ENCODE data around the gene ADGRG6.
A peak's percentile ranks its signal among the peaks of the same experiment; 100 is the strongest.

The ADGRG6 gene

GRCh38 chr6:142459271-142459670, 157.5 kb downstream of the ADGRG6 start:
- no peak for TF ChIP-seq CTCF (IDR thresholded peaks at IDR 0.05; ENCODE audit: insufficient read depth, low read length, poor library complexity, severe bottlenecking)
- Histone ChIP-seq H3K4me3 (replicated peaks; ENCODE audit: low read depth, low read length) (no peak overlapping the region), H3K36me3 (ENCODE audit: control insufficient read depth, insufficient read depth, low read length) (no peaks in the 10 kb centered on the region), H3K27me3 (replicated peaks; ENCODE audit: control insufficient read depth, insufficient read depth, low read length) (no peaks in the 10 kb centered on the region)
- DNase-seq (ENCODE audit: extremely low read depth, insufficient read length), result no peak

- no peaks in the 10 kb centered on the region for H3K36me3 ChIP-seq (ENCODE audit: control insufficient read depth, insufficient read depth, low read length)
- TF ChIP-seq CTCF (IDR thresholded peaks at IDR 0.05; ENCODE audit: insufficient read depth, low read length, poor library complexity, severe bottlenecking), result peak; percentile 12
- H3K27me3 ChIP-seq (replicated peaks; ENCODE audit: control insufficient read depth, insufficient read depth, low read length), result no peaks in the 10 kb centered on the region
- no peak overlapping the region for H3K4me3 ChIP-seq (replicated peaks; ENCODE audit: low read depth, low read length)
- no peak for DNase-seq (ENCODE audit: extremely low read depth, insufficient read length)
Observed at GRCh38 chr6:142462260-142462659, 160.5 kb downstream of the ADGRG6 start.

GRCh38 chr6:142463988-142464387, 162.2 kb downstream of the ADGRG6 start:
- DNase-seq (ENCODE audit: extremely low read depth, insufficient read length), result no peak
- no peaks in the 10 kb centered on the region for H3K27me3 ChIP-seq (replicated peaks; ENCODE audit: control insufficient read depth, insufficient read depth, low read length)
- H3K36me3 ChIP-seq (ENCODE audit: control insufficient read depth, insufficient read depth, low read length), result no peaks in the 10 kb centered on the region
- no peak overlapping the region for H3K4me3 ChIP-seq (replicated peaks; ENCODE audit: low read depth, low read length)
- TF ChIP-seq CTCF (IDR thresholded peaks at IDR 0.05; ENCODE audit: insufficient read depth, low read length, poor library complexity, severe bottlenecking), result no peak

GRCh38 chr6:142469220-142469619, 167.4 kb downstream of the ADGRG6 start:
- H3K27me3 ChIP-seq (replicated peaks; ENCODE audit: control insufficient read depth, insufficient read depth, low read length), result no peaks in the 10 kb centered on the region
- H3K4me3 ChIP-seq (replicated peaks; ENCODE audit: low read depth, low read length), result no peak overlapping the region
- H3K36me3 ChIP-seq (ENCODE audit: control insufficient read depth, insufficient read depth, low read length), result no peaks in the 10 kb centered on the region
- no peak for TF ChIP-seq CTCF (IDR thresholded peaks at IDR 0.05; ENCODE audit: insufficient read depth, low read length, poor library complexity, severe bottlenecking)
- no peak for DNase-seq (ENCODE audit: extremely low read depth, insufficient read length)

- TF ChIP-seq CTCF (IDR thresholded peaks at IDR 0.05; ENCODE audit: insufficient read depth, low read length, poor library complexity, severe bottlenecking), result no peak
- no peak overlapping the region for H3K4me3 ChIP-seq (replicated peaks; ENCODE audit: low read depth, low read length)
- H3K27me3 ChIP-seq (replicated peaks; ENCODE audit: control insufficient read depth, insufficient read depth, low read length), result no peaks in the 10 kb centered on the region
- no peaks in the 10 kb centered on the region for H3K36me3 ChIP-seq (ENCODE audit: control insufficient read depth, insufficient read depth, low read length)
- DNase-seq (ENCODE audit: extremely low read depth, insufficient read length), result no peak
Observed at GRCh38 chr6:142470421-142470820, 168.6 kb downstream of the ADGRG6 start.

Measured in GM06990 (cell line).